HepG2 (cell line): Measurements from ENCODE around the gene S100A12. TPM values are rescaled to one million over a fixed set of nuclear protein-coding genes. Genes with fewer than 3 reads are reported as not detected.

Experiments used
- ATAC-seq: fragments of 200-7000 bp; cut with Tn5 transposase; 3 replicates; pipeline ENCODE4 v1.9.1; 2020; ENCODE audit warnings: mild to moderate bottlenecking, moderate library complexity
- BruUV-seq: library from RNA; stranded (reverse); fragments of 400-500 nt; replicated peaks from 2 replicates; lab custom pipeline; 2021; lab: Mats Ljungman, UMichigan
- CTCF ChIA-PET: fragments of 300-600 bp; formaldehyde crosslinking; extraction: SDS; loops from one replicate; lab custom pipeline; 2021; ENCODE audit warnings: low total read pairs, inconsistent platforms, low intra/inter-chr PET ratio; lab: Yijun Ruan, JAX
- POLR2A ChIA-PET: fragments of 350-600 bp; sonication (Branson Sonifier 250); formaldehyde crosslinking; loops from one replicate; lab custom pipeline; 2020; ENCODE audit warnings: antibody characterized with exemption, inconsistent platforms; lab: Yijun Ruan, JAX
- DNase-seq: peaks from one replicate; pipeline ENCODE4 v3.0.0-alpha.2; 2015; ENCODE audit warnings: low spot score
- FAIRE-seq: peaks from 3 replicates; lab custom pipeline; 2011; peaks lifted over from hg19 to GRCh38; lab: Jason Lieb, UNC
- H2AFZ ChIP-seq: one replicate; pipeline ENCODE4 v1.6.1; 2011; ENCODE audit warnings: low read length, inconsistent platforms
- H3K27ac ChIP-seq: fragments of 300-600 bp; 3 replicates; pipeline ENCODE4 v1.8.0; 2011; ENCODE audit warnings: mixed run types, mild to moderate bottlenecking, mixed read lengths, low read length, inconsistent platforms; ENCODE audit not compliant: insufficient read depth; ENCODE audit errors: extremely low read length
- H3K27me3 ChIP-seq, 2 experiments: fragments of 200-600 bp in 1 of 2; 2 replicates in 1 of 2; 3 replicates in 1 of 2; pipeline versions ENCODE4 v1.6.0 to v1.8.0; 2011; ENCODE audit warnings: low read length in 2 of 2, mild to moderate bottlenecking in 2 of 2, moderate library complexity in 2 of 2, inconsistent platforms in 1 of 2; ENCODE audit not compliant: insufficient read depth in 2 of 2, control insufficient read depth in 1 of 2
- H3K36me3 ChIP-seq, 2 experiments: fragments of 200-600 bp in 1 of 2; replicated peaks in 1 of 2; 2 replicates in 1 of 2; 3 replicates in 1 of 2; pipeline versions ENCODE4 v1.5.1 to v1.8.0; 2011; ENCODE audit warnings: low read length in 2 of 2, inconsistent platforms in 1 of 2; ENCODE audit not compliant: insufficient read depth in 2 of 2, control insufficient read depth in 1 of 2
- H3K4me1 ChIP-seq: 2 replicates; pipeline ENCODE4 v1.5.1; 2012; ENCODE audit warnings: low read length, inconsistent platforms; ENCODE audit not compliant: insufficient read depth
- H3K4me2 ChIP-seq: 2 replicates; pipeline ENCODE4 v1.6.0; 2011; ENCODE audit warnings: low read depth, low read length, inconsistent platforms
- H3K4me3 ChIP-seq, 3 experiments: fragments of 200-600 bp in 1 of 3; sonication (generic), shearing (Covaris generic) in 1 of 3; replicated peaks in 1 of 3; 2 replicates each; pipeline ENCODE4 v1.5.1; 2011 to 2016; ENCODE audit warnings: low read length in 3 of 3, inconsistent platforms in 2 of 3, low read depth in 2 of 3, mild to moderate bottlenecking in 2 of 3, control low read depth in 1 of 3, mixed read lengths in 1 of 3; ENCODE audit not compliant: insufficient read depth in 1 of 3
- H3K79me2 ChIP-seq: one replicate; pipeline ENCODE4 v1.6.1; 2011; ENCODE audit warnings: low read length, inconsistent platforms; ENCODE audit not compliant: insufficient read depth
- H3K9ac ChIP-seq: 2 replicates; pipeline ENCODE4 v1.6.0; 2011; ENCODE audit warnings: mild to moderate bottlenecking, low read depth, low read length, inconsistent platforms; ENCODE audit not compliant: insufficient read depth
- H3K9me3 ChIP-seq: 2 replicates; pipeline ENCODE4 v1.5.1; 2012; ENCODE audit warnings: mild to moderate bottlenecking, low read length
- H4K20me1 ChIP-seq: 2 replicates; pipeline ENCODE4 v1.6.0; 2011; ENCODE audit warnings: inconsistent platforms, mild to moderate bottlenecking, low read length, moderate library complexity; ENCODE audit not compliant: insufficient read depth
- ATF1 ChIP-seq: IDR thresholded peaks from 2 replicates; pipeline ENCODE4 v1.6.1; 2016; ENCODE audit warnings: mild to moderate bottlenecking, control low read depth
- ELF4 ChIP-seq: sonication (generic); formaldehyde crosslinking; IDR thresholded peaks from 2 replicates; pipeline ENCODE4 v1.5.0; 2020; ENCODE audit warnings: missing genetic modification reagents, mild to moderate bottlenecking, moderate library complexity, borderline replicate concordance
- GATAD1 ChIP-seq: IDR thresholded peaks from 2 replicates; pipeline ENCODE4 v1.6.1; 2016; ENCODE audit warnings: missing genetic modification reagents, missing compliant biosample characterization
- JUN ChIP-seq: sonication (generic); formaldehyde crosslinking; IDR thresholded peaks from 2 replicates; pipeline ENCODE4 v1.4.0; 2020; ENCODE audit warnings: mild to moderate bottlenecking, missing genetic modification reagents
- KAT2B ChIP-seq: fragments of 150-350 bp; IDR thresholded peaks from 2 replicates; pipeline ENCODE4 v1.6.1; 2014; ENCODE audit warnings: low read depth, low read length, borderline replicate concordance
- MAF1 ChIP-seq: sonication (generic); formaldehyde crosslinking; IDR thresholded peaks from 2 replicates; pipeline ENCODE4 v1.5.0; 2020; ENCODE audit warnings: missing genetic modification reagents, borderline replicate concordance
- RCOR2 ChIP-seq: IDR thresholded peaks from 2 replicates; pipeline ENCODE4 v1.6.1; 2016; ENCODE audit warnings: missing biosample characterization, missing genetic modification reagents
- RORA ChIP-seq: sonication (generic); formaldehyde crosslinking; IDR thresholded peaks from 2 replicates; pipeline ENCODE4 v1.5.0; 2020; ENCODE audit warnings: mild to moderate bottlenecking, missing genetic modification reagents, moderate library complexity
- SRSF1 ChIP-seq: fragments of 200-400 bp; formaldehyde crosslinking; optimal IDR thresholded peaks from 2 replicates; pipeline ENCODE3; 2017; ENCODE audit warnings: mild to moderate bottlenecking, low read depth, low read length, moderate library complexity
- ZC3H4 ChIP-seq: sonication (generic); formaldehyde crosslinking; IDR thresholded peaks from 2 replicates; pipeline ENCODE4 v1.4.0; 2020; ENCODE audit warnings: missing genetic modification reagents, borderline replicate concordance
- ZKSCAN5 ChIP-seq: sonication (generic); formaldehyde crosslinking; IDR thresholded peaks from 2 replicates; pipeline ENCODE4 v1.5.1; 2020; ENCODE audit warnings: mild to moderate bottlenecking, missing genetic modification reagents
- ZNF749 ChIP-seq: sonication (generic); formaldehyde crosslinking; IDR thresholded peaks from 2 replicates; pipeline ENCODE4 v1.8.0; 2022; ENCODE audit warnings: mild to moderate bottlenecking, missing genetic modification reagents, moderate library complexity, borderline replicate concordance
- ZSCAN9 ChIP-seq: IDR thresholded peaks from 2 replicates; pipeline ENCODE4 v1.6.1; 2016; ENCODE audit warnings: borderline replicate concordance
- WGBS: methylation state at CpG from one replicate; pipeline ENCODE4 v1.1.6; 2017; ENCODE audit warnings: low lambda C conversion rate; 5-methylcytosine and 5-hydroxymethylcytosine counted together
- in situ Hi-C: cut with HindIII; loops from 2 replicates; pipeline ENCODE4 v1.10.0; 2017; ENCODE audit warnings: low pct_unique_long_range_greater_than_20kb; ENCODE audit not compliant: extremely low pct_ligation_motif_present
- intact Hi-C: fragments of 100-400 bp; cut with micrococcal nuclease; formaldehyde crosslinking; loops from one replicate; pipeline ENCODE4 v1.10.0; 2022; ENCODE audit not compliant: unreplicated experiment
- polyA plus RNA-seq, 8 experiments: library from polyadenylated mRNA; depleted of rRNA in 3 of 8; stranded (reverse) in 7 of 8; unstranded in 1 of 8; fragments of >200 nt; fragmentation: Illumina TruSeq in 4 of 8; extraction: Trizol in 4 of 8; gene quantifications; 2 replicates each; pipeline versions ENCODE4 v1.2.1 to v1.2.3, GENCODE V29; 2011 to 2016; ENCODE audit warnings: low read depth in 4 of 8, missing spikeins in 1 of 8, mixed read lengths in 1 of 8; ENCODE audit not compliant: insufficient read depth in 1 of 8
- total RNA-seq, 5 experiments: library from RNA; depleted of rRNA; stranded (reverse); fragments of >200 nt; fragmentation: Illumina TruSeq; extraction: Trizol; gene quantifications; 2 replicates each; pipeline ENCODE4 v1.2.3, GENCODE V29; 2016; ENCODE audit warnings: low read depth in 1 of 5
- TF ChIP-seq, protein P1 (sequence below): sonication (generic); formaldehyde crosslinking; IDR thresholded peaks from 2 replicates; pipeline ENCODE4 v1.5.0; 2020; ENCODE audit warnings: mild to moderate bottlenecking, missing genetic modification reagents, borderline replicate concordance

The S100A12 gene
- total and polyA plus RNA-seq, 2 of the 13 experiments (the other 11 are each of a cell fraction or from before 2014, with no cell fraction given) = not detected

DNA sequence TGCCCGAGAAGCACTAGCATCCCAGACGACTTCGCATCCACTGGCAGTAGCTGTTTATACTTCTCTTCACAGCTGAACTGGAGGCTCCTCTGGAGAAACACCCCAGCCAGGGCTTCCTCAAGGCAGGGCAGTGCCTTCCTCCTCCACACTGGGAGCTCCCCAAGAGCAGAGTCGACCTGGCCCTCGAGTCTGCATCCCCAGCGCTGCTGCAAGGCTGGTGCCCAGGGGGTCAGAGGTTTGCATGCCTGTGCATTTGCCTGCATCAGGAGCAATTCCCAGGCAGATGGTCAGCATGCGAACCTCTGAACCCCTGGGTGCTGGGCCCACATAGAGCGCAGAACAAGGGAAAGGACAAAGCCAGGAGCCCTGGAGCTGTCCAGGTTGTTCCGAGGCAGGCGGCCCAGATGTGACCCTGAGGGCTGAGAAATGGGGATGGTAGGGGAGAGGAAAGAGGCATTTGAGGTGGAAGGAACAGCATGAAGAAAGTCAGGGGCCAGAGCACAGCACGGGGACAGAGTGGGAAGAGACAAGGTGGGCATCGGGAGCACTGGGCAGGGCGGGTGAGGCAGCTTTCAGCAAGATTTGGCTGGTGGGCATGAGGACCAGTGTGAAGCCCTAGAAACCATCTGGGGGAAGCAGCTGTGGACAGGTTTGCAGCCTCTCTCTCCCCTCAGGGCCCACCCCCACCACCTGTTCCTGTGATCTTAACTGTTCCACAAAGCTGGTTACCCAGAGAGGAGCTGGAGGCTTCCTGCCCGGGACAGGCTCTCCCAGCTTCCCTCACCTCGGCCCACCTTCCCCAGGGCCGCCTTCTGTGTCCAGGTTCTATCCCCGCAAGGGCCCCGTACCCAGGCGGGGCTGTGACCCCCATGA lies 21.9 kb upstream of the S100A12 start:
- POLR2A ChIA-PET = no interaction called here
- TF ChIP-seq ZKSCAN5 (CRISPR knock-in tag) = no peak
- TF ChIP-seq RCOR2 (CRISPR knock-in tag) = no peak
- TF ChIP-seq JUN (CRISPR knock-in tag) = no peak
- TF ChIP-seq RORA = no peak
- no peak for TF ChIP-seq ZC3H4
- no peak for TF ChIP-seq ELF4 (CRISPR knock-in tag)
- no peak for TF ChIP-seq KAT2B
- TF ChIP-seq SRSF1 = no peak
- TF ChIP-seq, protein P1, sequence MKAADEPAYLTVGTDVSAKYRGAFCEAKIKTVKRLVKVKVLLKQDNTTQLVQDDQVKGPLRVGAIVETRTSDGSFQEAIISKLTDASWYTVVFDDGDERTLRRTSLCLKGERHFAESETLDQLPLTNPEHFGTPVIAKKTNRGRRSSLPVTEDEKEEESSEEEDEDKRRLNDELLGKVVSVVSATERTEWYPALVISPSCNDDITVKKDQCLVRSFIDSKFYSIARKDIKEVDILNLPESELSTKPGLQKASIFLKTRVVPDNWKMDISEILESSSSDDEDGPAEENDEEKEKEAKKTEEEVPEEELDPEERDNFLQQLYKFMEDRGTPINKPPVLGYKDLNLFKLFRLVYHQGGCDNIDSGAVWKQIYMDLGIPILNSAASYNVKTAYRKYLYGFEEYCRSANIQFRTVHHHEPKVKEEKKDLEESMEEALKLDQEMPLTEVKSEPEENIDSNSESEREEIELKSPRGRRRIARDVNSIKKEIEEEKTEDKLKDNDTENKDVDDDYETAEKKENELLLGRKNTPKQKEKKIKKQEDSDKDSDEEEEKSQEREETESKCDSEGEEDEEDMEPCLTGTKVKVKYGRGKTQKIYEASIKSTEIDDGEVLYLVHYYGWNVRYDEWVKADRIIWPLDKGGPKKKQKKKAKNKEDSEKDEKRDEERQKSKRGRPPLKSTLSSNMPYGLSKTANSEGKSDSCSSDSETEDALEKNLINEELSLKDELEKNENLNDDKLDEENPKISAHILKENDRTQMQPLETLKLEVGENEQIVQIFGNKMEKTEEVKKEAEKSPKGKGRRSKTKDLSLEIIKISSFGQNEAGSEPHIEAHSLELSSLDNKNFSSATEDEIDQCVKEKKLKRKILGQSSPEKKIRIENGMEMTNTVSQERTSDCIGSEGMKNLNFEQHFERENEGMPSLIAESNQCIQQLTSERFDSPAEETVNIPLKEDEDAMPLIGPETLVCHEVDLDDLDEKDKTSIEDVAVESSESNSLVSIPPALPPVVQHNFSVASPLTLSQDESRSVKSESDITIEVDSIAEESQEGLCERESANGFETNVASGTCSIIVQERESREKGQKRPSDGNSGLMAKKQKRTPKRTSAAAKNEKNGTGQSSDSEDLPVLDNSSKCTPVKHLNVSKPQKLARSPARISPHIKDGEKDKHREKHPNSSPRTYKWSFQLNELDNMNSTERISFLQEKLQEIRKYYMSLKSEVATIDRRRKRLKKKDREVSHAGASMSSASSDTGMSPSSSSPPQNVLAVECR (CRISPR knock-in tag) = no peak
- TF ChIP-seq ZSCAN9 = no peak
- TF ChIP-seq ATF1 = no peak
- no peak for TF ChIP-seq GATAD1 (CRISPR knock-in tag)
- no peak for TF ChIP-seq MAF1 (CRISPR knock-in tag)
- no peak for TF ChIP-seq ZNF749 (CRISPR knock-in tag)
- CTCF ChIA-PET = no interaction called here

More for the DNA sequence above, 21.9 kb upstream of the S100A12 start:
- DNase-seq (no peak), FAIRE-seq (no peak), ATAC-seq (no peak)
- Histone ChIP-seq H3K4me1 (no peaks in the 10 kb centered on the region), H3K9ac (no peak overlapping the region), H3K27ac (no peak overlapping the region), H2AFZ (no peak overlapping the region), H3K27me3 (peaks cover 2 to 57% of the 10 kb centered on the region in 2 experiments; a peak in 4 of 5 replicates), H3K79me2 (no peaks in the 10 kb centered on the region), H3K4me2 (no peak overlapping the region), H3K4me3 (no peak overlapping the region), H4K20me1 (no peaks in the 10 kb centered on the region), H3K36me3 (no peaks in the 10 kb centered on the region), H3K9me3 (no peaks in the 10 kb centered on the region)
- in situ Hi-C loops (no loop called here), intact Hi-C loops (loop anchor here (10.0 kb wide), 2 partner anchors 62 to 1002 kb away; no protein-coding TSS in a partner anchor)
- WGBS = 9% methylated on average over 10 of the region's 19 CpGs
- BruUV-seq = no TSS peak
